GM19023 (cell line): ENCODE results near the gene JARID2.

Experiments
- ATAC-seq: cut with Tn5 transposase; IDR thresholded peaks from one replicate; pipeline ENCODE4 v1.9.1; 2021; ENCODE audit warnings: mild to moderate bottlenecking, moderate library complexity; ENCODE audit not compliant: unreplicated experiment

JARID2 gene

GRCh38 chr6:15330174-15330944, 84.5 kb downstream of the JARID2 start:
- no peak for ATAC-seq

GRCh38 chr6:15331143-15331542, 85.3 kb downstream of the JARID2 start:
- ATAC-seq = no peak

DNA sequence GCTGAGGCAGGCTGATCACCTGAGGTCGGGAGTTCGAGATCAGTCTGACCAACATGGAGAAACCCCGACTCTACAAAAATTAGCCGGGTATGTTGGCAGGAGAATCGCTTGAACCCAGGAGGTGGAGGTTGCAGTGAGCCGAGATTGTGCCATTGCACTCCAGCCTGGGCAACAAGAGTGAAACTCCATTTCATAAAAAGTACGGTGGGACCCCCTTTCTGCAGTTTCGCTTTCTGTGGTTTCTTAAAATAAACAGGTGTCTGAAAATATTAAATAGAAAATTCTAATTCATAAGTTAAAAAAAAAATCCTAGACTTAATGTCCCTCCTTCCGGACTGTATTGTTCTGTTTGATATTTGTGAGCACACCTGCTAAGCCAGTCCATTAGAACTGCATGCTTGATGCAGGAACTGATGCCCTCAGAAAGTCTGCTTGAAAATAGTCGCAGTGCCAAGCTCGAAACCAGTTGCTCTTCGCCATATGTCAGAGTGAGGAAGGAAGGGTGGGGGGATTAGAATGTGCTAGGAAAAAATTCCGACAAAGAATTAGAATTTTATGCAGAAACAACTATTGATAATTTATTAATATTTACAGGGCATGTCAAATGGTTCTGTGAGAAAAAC, 85.9 kb downstream of the JARID2 start:
- no peak for ATAC-seq

- no peak for ATAC-seq
Measured at GRCh38 chr6:15332446-15332845, 86.6 kb downstream of the JARID2 start.

DNA sequence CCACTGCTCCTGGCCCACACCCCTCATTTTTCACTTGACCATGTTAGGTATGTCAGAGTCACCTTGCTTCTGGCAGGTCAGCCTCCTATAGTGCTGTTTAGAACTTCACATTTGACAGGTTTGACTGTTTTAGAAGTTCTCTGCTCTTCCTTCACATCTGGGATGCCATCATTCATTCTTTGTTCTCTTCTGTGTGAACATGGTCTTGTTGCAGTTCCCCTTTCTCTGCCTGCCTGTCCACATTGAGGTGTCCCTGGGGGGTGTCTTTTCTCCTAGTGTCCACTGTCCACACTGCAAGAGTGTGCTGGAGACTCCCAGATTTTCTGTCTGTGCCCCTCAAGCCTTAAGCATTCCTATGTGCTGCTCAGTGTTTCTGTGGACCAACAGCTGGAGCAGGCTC, 89.5 kb downstream of the JARID2 start:
- ATAC-seq = no peak

DNA sequence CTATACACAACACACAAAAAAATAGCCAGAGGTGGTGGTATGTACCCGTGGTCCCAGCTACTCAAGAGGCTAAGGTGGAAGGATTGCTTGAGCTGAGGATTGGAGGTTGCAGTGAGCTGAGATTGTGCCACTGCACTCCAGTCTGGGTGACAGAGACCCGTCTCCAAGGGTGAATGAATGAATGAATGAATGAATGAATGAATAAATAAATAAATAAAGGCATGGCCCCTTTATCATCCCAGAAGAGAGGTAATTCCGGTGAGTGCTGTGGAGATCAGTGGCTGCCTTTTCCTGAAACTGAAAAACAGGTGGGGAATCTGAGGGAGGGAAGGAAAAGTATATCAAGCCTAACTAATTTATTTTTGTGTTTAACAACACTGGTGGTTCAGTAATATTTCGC, 90.0 kb downstream of the JARID2 start:
- ATAC-seq = no peak

DNA sequence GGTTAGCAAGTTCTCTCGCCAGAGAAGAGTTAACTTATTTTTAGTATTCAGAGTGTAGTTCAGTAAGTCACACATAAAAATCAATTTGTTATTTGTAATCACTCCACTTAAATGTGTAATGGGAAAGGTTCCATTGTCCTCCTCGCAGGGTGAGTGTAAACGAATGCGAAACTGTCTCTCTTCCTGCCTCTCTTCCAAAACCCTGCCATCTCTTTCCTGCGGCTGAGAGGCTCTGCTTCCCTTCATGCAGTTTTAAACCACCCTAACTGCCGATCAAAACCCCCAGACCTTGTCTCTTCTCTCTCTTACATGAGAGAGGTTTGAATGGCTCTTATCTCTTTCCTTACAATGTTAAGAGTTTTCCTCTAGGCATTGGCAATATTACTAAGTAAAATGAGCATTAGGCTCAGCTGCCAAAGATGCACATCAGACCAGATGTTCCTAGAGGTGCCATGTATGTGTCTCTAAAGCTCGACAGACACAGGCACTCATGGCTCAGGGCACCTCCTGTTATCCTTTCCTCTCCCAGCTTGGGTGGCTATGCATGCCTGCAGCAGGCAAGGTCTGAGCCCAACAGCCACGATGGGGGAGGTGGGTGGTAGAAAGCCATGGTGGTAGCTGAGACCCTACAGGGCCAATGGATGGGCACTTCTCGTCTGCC, 91.2 kb downstream of the JARID2 start:
- ATAC-seq = no peak

DNA sequence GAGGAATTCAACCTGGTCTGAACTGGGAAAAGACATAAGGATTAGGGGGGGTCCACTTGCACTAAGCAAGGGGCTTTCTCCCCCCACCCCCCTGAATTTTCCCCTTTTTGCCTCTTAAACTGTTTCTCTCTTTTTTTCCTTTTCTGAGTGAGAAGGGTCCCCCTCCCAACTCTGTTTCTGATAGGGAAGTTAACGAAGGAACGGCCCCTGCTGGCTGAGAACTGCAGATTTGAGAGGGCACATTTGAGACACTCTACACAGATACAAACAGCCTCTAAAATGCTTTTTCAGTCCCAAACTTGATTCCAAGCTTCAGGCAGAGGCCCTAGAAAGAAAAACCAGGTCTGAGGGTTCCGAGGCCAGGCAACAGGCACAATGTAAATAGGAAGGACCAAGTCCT, 91.7 kb downstream of the JARID2 start:
- ATAC-seq = no peak

DNA sequence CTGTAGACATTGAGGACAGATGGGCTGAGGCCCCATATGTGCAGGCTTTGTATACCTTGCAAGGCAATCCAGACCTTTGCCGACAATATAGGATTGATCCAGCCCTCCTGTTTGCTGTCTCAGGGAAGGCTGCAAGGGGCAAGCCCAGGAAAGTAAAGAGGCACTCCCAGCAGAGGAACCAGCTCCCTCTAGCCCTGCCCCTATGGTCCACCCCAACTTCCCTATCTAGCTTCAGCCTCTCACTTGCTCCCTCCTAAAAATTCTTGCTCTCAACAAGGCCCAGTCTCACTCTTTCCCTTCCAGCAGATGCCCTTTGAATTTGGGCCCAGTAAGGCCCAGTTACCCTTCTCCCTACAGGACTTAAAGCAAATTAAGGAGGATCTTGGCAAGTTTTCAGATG, 92.6 kb downstream of the JARID2 start:
- ATAC-seq = no peak

GRCh38 chr6:15339081-15339480, 93.2 kb downstream of the JARID2 start:
- no peak for ATAC-seq

DNA sequence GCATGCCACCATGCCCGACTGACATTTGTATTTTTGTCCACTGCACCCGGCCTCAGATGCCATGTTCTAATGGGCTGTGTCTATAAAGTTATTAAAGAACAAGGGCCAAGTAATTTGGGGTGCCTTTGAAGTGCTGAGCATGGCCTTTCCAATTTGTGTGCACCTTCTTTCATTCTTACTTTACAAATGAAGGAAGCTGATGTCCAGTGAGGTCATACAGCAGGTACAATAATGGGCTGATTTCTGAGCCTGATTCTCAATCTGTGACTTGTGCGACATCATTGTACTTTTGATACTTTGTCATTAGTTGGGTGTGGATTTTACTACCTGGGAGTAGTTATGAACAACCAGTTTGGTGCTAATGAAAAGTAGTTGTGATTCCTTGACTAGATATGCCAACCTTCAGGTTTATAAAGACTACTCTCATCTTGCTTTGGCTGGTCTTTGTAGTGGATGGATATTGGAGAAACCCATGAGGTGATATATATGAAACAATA, 94.3 kb downstream of the JARID2 start:
- ATAC-seq = no peak

DNA sequence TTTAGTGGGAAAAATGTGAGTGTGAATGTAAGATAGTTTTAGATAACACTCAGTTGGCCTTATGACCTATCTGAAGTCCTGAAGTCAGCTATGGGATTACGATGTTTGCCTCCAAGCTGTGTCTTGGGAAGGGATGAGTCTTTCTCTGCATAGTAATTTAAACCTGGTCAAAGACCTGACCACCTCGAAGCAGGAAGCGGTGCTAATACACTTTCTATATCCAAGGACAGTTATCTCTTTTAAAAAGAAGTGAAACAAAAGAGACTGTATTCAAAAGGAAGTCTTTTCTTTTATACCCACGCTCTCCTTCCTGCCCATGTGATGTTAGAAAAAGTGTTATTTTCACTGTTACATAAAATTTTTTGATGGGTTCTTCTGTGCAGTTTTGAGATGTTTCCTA, 94.9 kb downstream of the JARID2 start:
- ATAC-seq = no peak

DNA sequence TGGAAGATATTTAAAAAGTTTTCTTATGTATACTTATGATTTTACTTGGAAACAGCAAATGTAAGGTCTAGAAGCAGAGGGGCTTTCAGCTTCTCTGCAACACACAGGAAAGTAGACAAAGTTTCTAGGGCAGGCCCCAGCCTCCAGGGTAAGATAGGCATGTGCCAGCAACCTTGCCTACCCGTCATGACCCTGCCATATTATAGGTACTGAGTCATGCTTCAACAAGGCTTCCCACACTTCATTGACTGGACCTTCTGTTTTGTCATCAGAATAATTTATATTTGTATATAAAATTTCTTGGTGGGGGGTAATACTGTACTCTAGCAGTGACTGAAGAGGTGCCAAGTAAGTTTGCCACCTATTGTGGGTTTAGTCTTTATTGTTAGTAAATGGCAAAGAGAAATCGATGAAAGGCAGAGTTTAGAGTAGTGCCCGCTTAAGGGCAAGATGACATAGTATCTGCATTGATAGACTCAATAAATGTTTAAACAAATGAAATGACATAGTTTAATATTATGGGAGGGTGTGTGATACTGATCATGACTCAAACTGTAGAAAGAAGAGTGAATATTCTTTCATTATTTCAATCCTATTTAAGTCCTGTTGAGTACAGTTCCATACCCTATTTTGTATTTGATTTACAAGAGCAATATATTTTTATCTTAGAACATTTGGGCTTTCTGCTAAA, 95.6 kb downstream of the JARID2 start:
- no peak for ATAC-seq

GRCh38 chr6:15342114-15342513, 96.2 kb downstream of the JARID2 start:
- no peak for ATAC-seq

GRCh38 chr6:15343490-15344191, 97.8 kb downstream of the JARID2 start:
- ATAC-seq = no peak

DNA sequence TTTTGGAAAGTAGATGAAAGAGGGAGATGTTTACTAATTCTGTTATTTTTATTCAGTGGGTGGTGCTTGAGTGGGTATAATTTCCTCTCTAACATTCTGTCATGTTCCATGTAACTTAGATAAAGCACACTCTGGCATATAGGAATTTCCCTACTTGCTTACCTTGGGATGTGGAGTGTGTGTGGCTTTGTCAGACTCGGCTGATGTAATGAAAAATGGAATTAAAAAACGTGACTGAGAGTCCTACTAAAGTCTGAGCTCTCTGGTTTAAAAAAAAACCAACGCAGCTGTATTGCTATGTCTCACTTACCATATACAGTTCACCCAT, 98.3 kb downstream of the JARID2 start:
- ATAC-seq = no peak

- no peak for ATAC-seq
Measured at GRCh38 chr6:15344831-15345230, 99.0 kb downstream of the JARID2 start.

- ATAC-seq = no peak
Measured at GRCh38 chr6:15346315-15346714, 100.4 kb downstream of the JARID2 start.

DNA sequence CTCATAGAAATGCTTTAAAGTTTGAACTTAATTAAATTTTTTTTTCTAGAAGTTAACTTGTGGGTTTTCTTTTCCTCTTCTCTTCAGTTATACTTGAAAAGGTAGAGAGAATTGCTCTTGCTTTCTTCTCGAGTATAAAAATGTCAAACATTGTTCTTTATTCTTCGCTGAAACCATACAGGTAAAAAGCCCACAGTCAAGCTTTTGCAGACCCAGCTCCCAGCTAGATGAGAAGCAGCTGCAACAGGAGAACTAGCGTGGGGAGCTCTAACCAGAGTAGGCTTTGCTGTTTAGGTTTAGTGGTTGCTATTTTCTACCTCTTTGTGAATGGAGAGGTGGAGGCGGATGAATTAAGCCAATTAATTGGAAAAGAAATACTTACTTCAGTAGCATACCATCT, 102.7 kb downstream of the JARID2 start:
- ATAC-seq = no peak

DNA sequence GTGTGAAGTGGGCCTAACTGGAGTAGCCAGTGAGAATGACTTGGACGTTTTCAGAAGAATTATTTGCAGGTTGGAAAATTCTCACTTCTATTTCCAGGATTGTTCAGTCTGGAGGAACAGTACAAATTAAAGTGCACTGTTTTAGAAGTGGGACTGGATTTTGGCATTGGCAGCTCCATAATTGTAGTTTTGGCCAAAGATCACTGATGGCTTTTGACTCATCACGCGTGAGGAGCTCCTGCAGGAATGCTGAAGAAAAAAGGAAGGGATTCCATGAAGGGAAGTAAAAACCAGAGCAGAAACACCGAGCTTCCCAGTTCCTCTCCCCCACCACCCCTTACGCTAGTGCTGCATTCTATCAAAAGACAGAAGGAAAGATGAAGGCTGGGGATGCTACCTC, 103.5 kb downstream of the JARID2 start:
- ATAC-seq = no peak
